HepG2 (cell line): Measurements from ENCODE around the gene MSH4. TPM values are rescaled to one million over a fixed set of nuclear protein-coding genes. Genes with fewer than 3 reads are reported as not detected.

Experiments used
- HOXA9 ChIP-seq: sonication (generic); formaldehyde crosslinking; IDR thresholded peaks from 2 replicates; pipeline ENCODE4 v1.8.1; 2022; ENCODE audit warnings: missing genetic modification reagents, mild to moderate bottlenecking, moderate library complexity, borderline replicate concordance
- IRF9 ChIP-seq: sonication (generic); formaldehyde crosslinking; IDR thresholded peaks from 2 replicates; pipeline ENCODE4 v1.8.0; 2022; ENCODE audit warnings: missing genetic modification reagents, mild to moderate bottlenecking, borderline replicate concordance
- MXD3 ChIP-seq: IDR thresholded peaks from 2 replicates; pipeline ENCODE4 v1.6.1; 2016; ENCODE audit warnings: mild to moderate bottlenecking, missing biosample characterization, missing genetic modification reagents
- MXI1 ChIP-seq: IDR thresholded peaks from 3 replicates; pipeline ENCODE4 v1.6.1; 2012; ENCODE audit warnings: low read depth, low read length, inconsistent platforms, borderline replicate concordance
- NFYB ChIP-seq: sonication (generic); formaldehyde crosslinking; IDR thresholded peaks from 2 replicates; pipeline ENCODE4 v1.4.0; 2020; ENCODE audit warnings: missing genetic modification reagents
- SMC3 ChIP-seq: IDR thresholded peaks from 2 replicates; pipeline ENCODE4 v1.6.1; 2011; ENCODE audit warnings: low read length, improper control_type of control experiment
- ZNF281 ChIP-seq: sonication (generic); formaldehyde crosslinking; IDR thresholded peaks from 2 replicates; pipeline ENCODE4 v1.4.0; 2020; ENCODE audit warnings: missing genetic modification reagents, borderline replicate concordance
- ZNF331 ChIP-seq: sonication (generic); formaldehyde crosslinking; IDR thresholded peaks from 2 replicates; pipeline ENCODE4 v1.4.0; 2020; ENCODE audit warnings: missing genetic modification reagents
- ZNF766 ChIP-seq: sonication (generic); formaldehyde crosslinking; IDR thresholded peaks from 2 replicates; pipeline ENCODE4 v1.5.0; 2020; ENCODE audit warnings: missing genetic modification reagents, borderline replicate concordance
- polyA plus RNA-seq, 8 experiments: library from polyadenylated mRNA; depleted of rRNA in 3 of 8; stranded (reverse) in 7 of 8; unstranded in 1 of 8; fragments of >200 nt; fragmentation: Illumina TruSeq in 4 of 8; extraction: Trizol in 4 of 8; gene quantifications; 2 replicates each; pipeline versions ENCODE4 v1.2.1 to v1.2.3, GENCODE V29; 2011 to 2016; ENCODE audit warnings: low read depth in 4 of 8, missing spikeins in 1 of 8, mixed read lengths in 1 of 8; ENCODE audit not compliant: insufficient read depth in 1 of 8
- total RNA-seq, 5 experiments: library from RNA; depleted of rRNA; stranded (reverse); fragments of >200 nt; fragmentation: Illumina TruSeq; extraction: Trizol; gene quantifications; 2 replicates each; pipeline ENCODE4 v1.2.3, GENCODE V29; 2016; ENCODE audit warnings: low read depth in 1 of 5
- TF ChIP-seq, protein P1 (sequence below): sonication (generic); formaldehyde crosslinking; IDR thresholded peaks from 2 replicates; pipeline ENCODE4 v1.8.1; 2023; ENCODE audit warnings: missing genetic modification reagents, inconsistent platforms, borderline replicate concordance
- TF ChIP-seq, protein P2 (sequence below): sonication (generic); formaldehyde crosslinking; IDR thresholded peaks from 2 replicates; pipeline ENCODE4 v1.4.0; 2020; ENCODE audit warnings: missing genetic modification reagents
- TF ChIP-seq, protein P3 (sequence below): sonication (generic); formaldehyde crosslinking; IDR thresholded peaks from 2 replicates; pipeline ENCODE4 v1.4.0; 2020; ENCODE audit warnings: missing genetic modification reagents
- TF ChIP-seq, protein P4 (sequence below): sonication (generic); formaldehyde crosslinking; IDR thresholded peaks from 2 replicates; pipeline ENCODE4 v1.4.0; 2020; ENCODE audit warnings: mild to moderate bottlenecking, missing genetic modification reagents

Gene MSH4
- total and polyA plus RNA-seq, 2 of the 13 experiments (the other 11 are each of a cell fraction or from before 2014, with no cell fraction given), result 0.01 to 0.09 TPM

DNA sequence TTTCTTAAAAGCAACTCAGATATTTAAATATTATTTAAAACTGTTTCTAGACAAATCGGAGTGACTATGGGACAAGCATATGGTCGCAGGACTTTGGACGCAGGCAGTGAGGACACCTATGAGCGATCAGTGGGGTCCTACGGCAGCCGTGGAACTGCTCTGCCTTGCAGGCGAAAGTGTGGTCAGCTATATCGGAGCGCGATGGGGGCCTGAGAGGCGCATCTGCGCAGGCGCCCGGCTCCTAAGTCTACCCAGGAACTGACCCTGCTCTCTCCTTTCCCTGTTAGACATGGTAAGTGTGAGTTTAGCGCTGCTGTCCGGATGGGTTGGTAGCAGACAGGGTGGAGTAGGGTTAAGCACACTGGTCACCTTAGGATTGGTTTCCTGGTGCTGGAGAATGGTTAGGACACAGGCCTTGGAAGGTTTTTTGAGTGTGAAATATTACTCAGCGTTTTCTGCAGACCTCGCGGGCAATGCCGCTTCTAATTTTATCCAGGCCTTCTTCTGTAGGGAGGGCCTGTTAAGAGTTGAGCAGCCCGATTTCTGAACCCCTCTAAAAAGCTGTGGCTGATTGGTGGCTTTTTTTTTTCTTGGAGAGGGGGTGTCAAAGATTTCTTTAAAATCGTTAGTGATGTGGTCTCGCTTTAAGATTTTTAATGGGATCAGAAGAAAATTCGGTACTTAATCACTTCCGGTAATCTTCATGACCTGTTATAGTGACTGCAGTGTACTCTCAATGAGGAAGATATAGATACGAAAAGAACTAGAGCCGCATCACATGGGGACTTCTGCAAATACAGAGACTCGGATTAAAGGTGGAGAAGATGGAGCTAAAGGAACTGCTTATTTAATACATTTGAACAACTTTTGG lies 10.5 kb upstream of the MSH4 start, which contains the start of gene RABGGTB (continued):
- TF ChIP-seq ZNF281 (CRISPR knock-in tag) (peak; percentile 60; the same call in 1 of the 2 replicates), ZNF331 (peak; percentile 73; the same call in 1 of the 2 replicates), IRF9 (CRISPR knock-in tag) (0 out of 2 replicates have a peak, but pooled peaks have one; percentile 64), HOXA9 (CRISPR knock-in tag) (no peak), MXD3 (CRISPR knock-in tag) (peak; percentile 46; the same call in 1 of the 2 replicates), SMC3 (0 out of 2 replicates have a peak, but pooled peaks have one; percentile 16), MXI1 (peak; percentile 81; the same call in 1 of the 3 replicates), NFYB (CRISPR knock-in tag) (no peak), ZNF766 (CRISPR knock-in tag) (peak; percentile 50; the same call in 1 of the 2 replicates)
- TF ChIP-seq, protein P1, sequence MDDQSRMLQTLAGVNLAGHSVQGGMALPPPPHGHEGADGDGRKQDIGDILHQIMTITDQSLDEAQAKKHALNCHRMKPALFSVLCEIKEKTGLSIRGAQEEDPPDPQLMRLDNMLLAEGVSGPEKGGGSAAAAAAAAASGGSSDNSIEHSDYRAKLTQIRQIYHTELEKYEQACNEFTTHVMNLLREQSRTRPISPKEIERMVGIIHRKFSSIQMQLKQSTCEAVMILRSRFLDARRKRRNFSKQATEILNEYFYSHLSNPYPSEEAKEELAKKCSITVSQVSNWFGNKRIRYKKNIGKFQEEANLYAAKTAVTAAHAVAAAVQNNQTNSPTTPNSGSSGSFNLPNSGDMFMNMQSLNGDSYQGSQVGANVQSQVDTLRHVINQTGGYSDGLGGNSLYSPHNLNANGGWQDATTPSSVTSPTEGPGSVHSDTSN (CRISPR knock-in tag), result 0 out of 2 replicates have a peak, but pooled peaks have one; percentile 58
- TF ChIP-seq, protein P2, sequence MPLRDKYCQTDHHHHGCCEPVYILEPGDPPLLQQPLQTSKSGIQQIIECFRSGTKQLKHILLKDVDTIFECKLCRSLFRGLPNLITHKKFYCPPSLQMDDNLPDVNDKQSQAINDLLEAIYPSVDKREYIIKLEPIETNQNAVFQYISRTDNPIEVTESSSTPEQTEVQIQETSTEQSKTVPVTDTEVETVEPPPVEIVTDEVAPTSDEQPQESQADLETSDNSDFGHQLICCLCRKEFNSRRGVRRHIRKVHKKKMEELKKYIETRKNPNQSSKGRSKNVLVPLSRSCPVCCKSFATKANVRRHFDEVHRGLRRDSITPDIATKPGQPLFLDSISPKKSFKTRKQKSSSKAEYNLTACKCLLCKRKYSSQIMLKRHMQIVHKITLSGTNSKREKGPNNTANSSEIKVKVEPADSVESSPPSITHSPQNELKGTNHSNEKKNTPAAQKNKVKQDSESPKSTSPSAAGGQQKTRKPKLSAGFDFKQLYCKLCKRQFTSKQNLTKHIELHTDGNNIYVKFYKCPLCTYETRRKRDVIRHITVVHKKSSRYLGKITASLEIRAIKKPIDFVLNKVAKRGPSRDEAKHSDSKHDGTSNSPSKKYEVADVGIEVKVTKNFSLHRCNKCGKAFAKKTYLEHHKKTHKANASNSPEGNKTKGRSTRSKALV (CRISPR knock-in tag), result peak; percentile 71
- TF ChIP-seq, protein P3, sequence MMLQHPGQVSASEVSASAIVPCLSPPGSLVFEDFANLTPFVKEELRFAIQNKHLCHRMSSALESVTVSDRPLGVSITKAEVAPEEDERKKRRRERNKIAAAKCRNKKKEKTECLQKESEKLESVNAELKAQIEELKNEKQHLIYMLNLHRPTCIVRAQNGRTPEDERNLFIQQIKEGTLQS (CRISPR knock-in tag), result peak; percentile 50; the same call in 1 of the 2 replicates
- TF ChIP-seq, protein P4, sequence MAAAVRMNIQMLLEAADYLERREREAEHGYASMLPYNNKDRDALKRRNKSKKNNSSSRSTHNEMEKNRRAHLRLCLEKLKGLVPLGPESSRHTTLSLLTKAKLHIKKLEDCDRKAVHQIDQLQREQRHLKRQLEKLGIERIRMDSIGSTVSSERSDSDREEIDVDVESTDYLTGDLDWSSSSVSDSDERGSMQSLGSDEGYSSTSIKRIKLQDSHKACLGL (CRISPR knock-in tag), result peak; percentile 22; the same call in 1 of the 2 replicates
